H1 (cell line): Measurements from ENCODE around the gene ZNF429. TPM values are rescaled to one million over a fixed set of nuclear protein-coding genes. Genes with fewer than 3 reads are reported as not detected.

Experiments used
- CTCF ChIA-PET: fragments of 300-600 bp; sonication (Branson Sonifier 250); formaldehyde crosslinking; loops from one replicate; lab custom pipeline; 2021; ENCODE audit not compliant: partially characterized antibody; lab: Charles Lee
- POLR2A ChIA-PET: fragments of 300-600 bp; sonication (Branson Sonifier 250); formaldehyde crosslinking; loops from one replicate; lab custom pipeline; 2021; ENCODE audit warnings: inconsistent platforms; ENCODE audit not compliant: partially characterized antibody; lab: Charles Lee
- DNase-seq, 2 experiments: peaks; one replicate each; pipeline versions ENCODE4 v3.0.0 to v3.0.0-alpha.2; 2010 to 2022; ENCODE audit warnings: low spot score in 2 of 2, low read depth in 1 of 2, mixed read lengths in 1 of 2
- FAIRE-seq: peaks from 2 replicates; lab custom pipeline; 2011; peaks lifted over from hg19 to GRCh38; lab: Jason Lieb, UNC
- H2AFZ ChIP-seq: 2 replicates; pipeline ENCODE4 v1.8.1; 2012; ENCODE audit warnings: low read length, inconsistent platforms
- H2AK5ac ChIP-seq: 2 replicates; pipeline ENCODE4 v1.6.1; 2013; ENCODE audit warnings: low read depth, low read length
- H2BK120ac ChIP-seq: replicated peaks from 2 replicates; pipeline ENCODE3; 2013; ENCODE audit warnings: low read depth, low read length, inconsistent platforms
- H2BK12ac ChIP-seq: 2 replicates; pipeline ENCODE4 v1.6.1; 2013; ENCODE audit warnings: low read depth, low read length
- H2BK15ac ChIP-seq: 2 replicates; pipeline ENCODE4 v1.6.1; 2013; ENCODE audit warnings: low read length
- H2BK20ac ChIP-seq: 2 replicates; pipeline ENCODE4 v1.6.1; 2013; ENCODE audit warnings: low read length
- H2BK5ac ChIP-seq: 2 replicates; pipeline ENCODE4 v1.6.1; 2013; ENCODE audit warnings: low read depth, low read length
- H3K14ac ChIP-seq: 2 replicates; pipeline ENCODE4 v1.6.1; 2013; ENCODE audit warnings: inconsistent platforms; ENCODE audit not compliant: insufficient read length
- H3K18ac ChIP-seq: 2 replicates; pipeline ENCODE4 v1.6.1; 2013; ENCODE audit warnings: low read length; ENCODE audit errors: extremely low read depth
- H3K23ac ChIP-seq: 2 replicates; pipeline ENCODE4 v1.6.1; 2013; ENCODE audit warnings: inconsistent platforms; ENCODE audit not compliant: insufficient read length
- H3K23me2 ChIP-seq: 2 replicates; pipeline ENCODE4 v1.6.1; 2013; ENCODE audit warnings: low read depth, low read length
- H3K27ac ChIP-seq: 2 replicates; pipeline ENCODE4 v1.6.1; 2011; ENCODE audit warnings: low read depth, low read length, inconsistent platforms
- H3K27me3 ChIP-seq, 4 experiments: replicated peaks in 1 of 4; 1 replicate in 1 of 4; 2 replicates in 3 of 4; pipeline versions ENCODE4 v1.6.1 to v1.8.1; 2011 to 2013; ENCODE audit warnings: low read length in 3 of 4, mild to moderate bottlenecking in 3 of 4, inconsistent platforms in 2 of 4, mixed read lengths in 2 of 4, moderate library complexity in 1 of 4; ENCODE audit not compliant: control insufficient read depth in 3 of 4, insufficient read depth in 3 of 4; ENCODE audit errors: extremely low read depth in 1 of 4
- H3K36me3 ChIP-seq, 4 experiments: 2 replicates each; pipeline versions ENCODE4 v1.6.1 to v1.8.1; 2011 to 2013; ENCODE audit warnings: mild to moderate bottlenecking in 4 of 4, low read length in 3 of 4, moderate library complexity in 2 of 4, control low read depth in 1 of 4, inconsistent platforms in 1 of 4; ENCODE audit not compliant: insufficient read depth in 4 of 4, control insufficient read depth in 2 of 4
- H3K4ac ChIP-seq: replicated peaks from 2 replicates; pipeline ENCODE3; 2013; ENCODE audit warnings: low read length, low read depth, mixed read lengths, inconsistent platforms; ENCODE audit not compliant: insufficient read length
- H3K4me1 ChIP-seq, 4 experiments: replicated peaks in 1 of 4; 1 replicate in 1 of 4; 2 replicates in 3 of 4; pipeline versions ENCODE4 v1.6.1 to v1.8.1; 2011 to 2013; ENCODE audit warnings: low read length in 3 of 4, inconsistent platforms in 2 of 4, mixed read lengths in 1 of 4; ENCODE audit not compliant: insufficient read depth in 4 of 4, control insufficient read depth in 3 of 4
- H3K4me2 ChIP-seq, 2 experiments: 2 replicates each; pipeline versions ENCODE4 v1.6.1 to v1.8.1; 2011 to 2013; ENCODE audit warnings: low read depth in 2 of 2, low read length in 2 of 2, control low read depth in 1 of 2, inconsistent platforms in 1 of 2, mild to moderate bottlenecking in 1 of 2; ENCODE audit not compliant: insufficient read depth in 1 of 2
- H3K4me3 ChIP-seq, 4 experiments: fragments of 200-600, 300-600 bp in 1 of 4; sonication (generic), shearing (Covaris generic), sonication (Bioruptor Twin) in 1 of 4; 2 replicates each; pipeline versions ENCODE4 v1.5.1 to v1.8.1; 2011 to 2016; ENCODE audit warnings: low read length in 4 of 4, low read depth in 3 of 4, control low read depth in 2 of 4, inconsistent platforms in 2 of 4, mild to moderate bottlenecking in 2 of 4, mixed read lengths in 1 of 4, moderate library complexity in 1 of 4; ENCODE audit not compliant: insufficient read depth in 2 of 4; ENCODE audit errors: extremely low read depth in 1 of 4
- H3K56ac ChIP-seq: replicated peaks from 2 replicates; pipeline ENCODE3; 2013; ENCODE audit warnings: low read depth, mild to moderate bottlenecking, mixed read lengths, low read length, inconsistent platforms; ENCODE audit not compliant: insufficient read length
- H3K79me1 ChIP-seq: 2 replicates; pipeline ENCODE4 v1.6.1; 2013; ENCODE audit warnings: low read depth, low read length, control low read depth
- H3K79me2 ChIP-seq, 2 experiments: 2 replicates each; pipeline versions ENCODE4 v1.6.1 to v1.8.1; 2012 to 2013; ENCODE audit warnings: low read length in 2 of 2, mild to moderate bottlenecking in 2 of 2, inconsistent platforms in 1 of 2; ENCODE audit not compliant: insufficient read depth in 2 of 2, control insufficient read depth in 1 of 2
- H3K9ac ChIP-seq, 4 experiments: replicated peaks in 1 of 4; 1 replicate in 1 of 4; 2 replicates in 3 of 4; pipeline versions ENCODE4 v1.6.1 to v1.8.1; 2011 to 2013; ENCODE audit warnings: low read depth in 3 of 4, low read length in 3 of 4, control low read depth in 2 of 4, mild to moderate bottlenecking in 2 of 4, moderate library complexity in 2 of 4, inconsistent platforms in 1 of 4; ENCODE audit errors: extremely low read depth in 1 of 4
- H3K9me3 ChIP-seq, 2 experiments: 2 replicates each; pipeline versions ENCODE4 v1.6.1 to v1.8.1; 2012 to 2013; ENCODE audit warnings: mild to moderate bottlenecking in 2 of 2, moderate library complexity in 2 of 2, control low read depth in 1 of 2, inconsistent platforms in 1 of 2, low read depth in 1 of 2, low read length in 1 of 2, mixed read lengths in 1 of 2; ENCODE audit not compliant: insufficient read depth in 2 of 2
- H4K20me1 ChIP-seq, 2 experiments: replicated peaks in 1 of 2; 2 replicates each; pipeline versions ENCODE3 to v1.8.1; 2011 to 2013; ENCODE audit warnings: inconsistent platforms in 2 of 2, low read length in 2 of 2, mild to moderate bottlenecking in 1 of 2; ENCODE audit not compliant: insufficient read depth in 2 of 2, control insufficient read depth in 1 of 2
- H4K5ac ChIP-seq: 2 replicates; pipeline ENCODE4 v1.6.1; 2013; ENCODE audit warnings: low read length, low read depth, mixed read lengths, inconsistent platforms; ENCODE audit not compliant: insufficient read length
- H4K8ac ChIP-seq: 2 replicates; pipeline ENCODE4 v1.8.0; 2013; ENCODE audit warnings: mild to moderate bottlenecking, moderate library complexity, low read length, inconsistent platforms; ENCODE audit not compliant: insufficient read depth; ENCODE audit errors: extremely low read depth
- H4K91ac ChIP-seq: replicated peaks from 2 replicates; pipeline ENCODE3; 2013; ENCODE audit warnings: low read length, mixed read lengths, inconsistent platforms; ENCODE audit not compliant: insufficient read length
- CHD1 ChIP-seq: IDR thresholded peaks from 2 replicates; pipeline ENCODE4 v1.6.1; 2012; ENCODE audit warnings: low read depth, low read length, improper control_type of control experiment
- CHD2 ChIP-seq: IDR thresholded peaks from 2 replicates; pipeline ENCODE4 v1.6.1; 2012; ENCODE audit warnings: low read length, improper control_type of control experiment
- FOSL1 ChIP-seq: IDR thresholded peaks from 2 replicates; pipeline ENCODE4 v1.6.1; 2011; ENCODE audit warnings: mild to moderate bottlenecking, low read depth, low read length, moderate library complexity; ENCODE audit not compliant: insufficient read depth
- GTF2F1 ChIP-seq: IDR thresholded peaks from 2 replicates; pipeline ENCODE4 v1.6.1; 2012; ENCODE audit warnings: low read depth, low read length, improper control_type of control experiment, borderline replicate concordance
- KDM1A ChIP-seq: fragments of 200-600, 300-600 bp; sonication (generic); IDR thresholded peaks from 2 replicates; pipeline ENCODE4 v1.7.1; 2016; ENCODE audit warnings: mild to moderate bottlenecking, low read length, borderline replicate concordance
- RNF2 ChIP-seq: fragments of 200-900, 300-1000 bp; sonication (generic); IDR thresholded peaks from 2 replicates; pipeline ENCODE4 v1.7.1; 2016; ENCODE audit warnings: borderline replicate concordance, low read depth, mild to moderate bottlenecking, antibody characterized with exemption, low read length; ENCODE audit not compliant: poor library complexity, severe bottlenecking; ENCODE audit errors: missing control alignments
- RXRA ChIP-seq: IDR thresholded peaks from 2 replicates; pipeline ENCODE4 v1.6.1; 2011; ENCODE audit warnings: low read depth, mild to moderate bottlenecking, low read length, moderate library complexity; ENCODE audit not compliant: insufficient read depth
- SAP30 ChIP-seq: fragments of 300-600 bp; sonication (generic); IDR thresholded peaks from 2 replicates; pipeline ENCODE4 v1.7.1; 2012; ENCODE audit warnings: low read length, moderate library complexity, mild to moderate bottlenecking, inconsistent platforms; ENCODE audit not compliant: insufficient read depth, insufficient replicate concordance
- SP4 ChIP-seq: IDR thresholded peaks from 2 replicates; pipeline ENCODE4 v1.6.1; 2012; ENCODE audit warnings: low read length, inconsistent platforms
- SUZ12 ChIP-seq: fragments of 200-600 bp; sonication (generic); IDR thresholded peaks from 2 replicates; pipeline ENCODE4 v1.6.1; 2012; ENCODE audit warnings: mild to moderate bottlenecking, inconsistent platforms, low read length, moderate library complexity, mixed read lengths
- TAF1 ChIP-seq: IDR thresholded peaks from 2 replicates; pipeline ENCODE4 v1.6.1; 2011; ENCODE audit warnings: mild to moderate bottlenecking, low read depth, low read length
- TBP ChIP-seq: IDR thresholded peaks from 2 replicates; pipeline ENCODE4 v1.6.1; 2011; ENCODE audit warnings: low read depth, low read length, improper control_type of control experiment
- TEAD4 ChIP-seq: IDR thresholded peaks from 2 replicates; pipeline ENCODE4 v1.6.1; 2012; ENCODE audit warnings: low read depth, low read length, inconsistent platforms, mixed read lengths
- WGBS, 2 experiments: shearing (Covaris generic) in 1 of 2; methylation state at CpG; one replicate each; pipeline versions ENCODE4 v1.1.6 to v1.1.7; 2013 to 2015; ENCODE audit warnings: low lambda C conversion rate in 2 of 2, mixed read lengths in 2 of 2, inconsistent platforms in 1 of 2, low coverage in 1 of 2, missing lambda C conversion rate in 1 of 2; ENCODE audit not compliant: insufficient replicate concordance in 2 of 2, insufficient coverage in 1 of 2, insufficient read length in 1 of 2; ENCODE audit errors: extremely low coverage in 1 of 2, missing lambda C conversion rate in 1 of 2; 5-methylcytosine and 5-hydroxymethylcytosine counted together
- polyA plus RNA-seq, 7 experiments: library from polyadenylated mRNA; depleted of rRNA in 3 of 7; stranded (reverse) in 5 of 7; unstranded in 2 of 7; fragments of >200 nt in 5 of 7; fragments of 200-250 nt in 2 of 7; gene quantifications; 1 replicate in 5 of 7; 2 replicates in 1 of 7; 4 replicates in 1 of 7; pipeline versions ENCODE4 v1.2.1 to v1.2.3, GENCODE V29; 2011 to 2013; ENCODE audit warnings: missing spikeins in 2 of 7, mixed read lengths in 2 of 7
- total RNA-seq: library from RNA; stranded (reverse); fragmentation: NEBNext Ultra II Directional; extraction: Animal tissue kit (Norgen Biotek cat#: 25700); gene quantifications from 2 replicates; pipeline ENCODE4 v1.2.1, GENCODE V29; 2021
- TF ChIP-seq, protein P1 (sequence below): IDR thresholded peaks from 2 replicates; pipeline ENCODE4 v1.6.1; 2012; ENCODE audit warnings: inconsistent platforms

ZNF429 gene
- total and polyA plus RNA-seq, 2 of the 8 experiments (the other 6 are each of a cell fraction or from before 2014, with no cell fraction given): 10.9 to 15.0 TPM

DNA sequence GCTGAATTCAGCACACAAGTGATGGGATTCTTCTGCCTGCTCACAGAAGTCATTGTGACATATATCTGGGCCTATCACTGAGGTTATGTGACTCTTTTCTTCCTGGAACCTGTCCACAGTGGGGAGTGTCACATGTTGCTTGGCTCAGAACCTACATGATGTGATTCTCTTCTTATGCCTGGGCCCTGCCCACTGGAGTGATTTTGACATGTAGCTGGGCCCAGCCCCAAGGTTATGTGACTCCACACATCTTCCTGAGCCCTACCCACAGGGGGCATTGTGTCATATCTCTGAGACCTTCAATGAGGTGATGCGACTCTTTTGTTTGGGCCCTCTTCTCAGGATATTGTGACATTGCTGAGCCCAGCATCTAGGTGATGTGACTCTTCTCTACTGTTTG is 17.4 kb upstream of the ZNF429 start:
- H3K14ac ChIP-seq: no peak overlapping the region
- H3K79me2 ChIP-seq: peaks cover 0 to 12% of the 10 kb centered on the region in 2 experiments; a peak in 1 of 4 replicates
- H3K9me3 ChIP-seq: peaks cover 13 to 16% of the 10 kb centered on the region in 2 experiments; a peak in 3 of 4 replicates
- H4K5ac ChIP-seq: no peak overlapping the region
- no peak overlapping the region for H2BK120ac ChIP-seq
- no peak overlapping the region for H2BK5ac ChIP-seq
- no peak overlapping the region for H4K8ac ChIP-seq
- no peak overlapping the region for H3K9ac ChIP-seq
- H3K4me3 ChIP-seq: no peak overlapping the region
- no peak for DNase-seq
- no peak overlapping the region for H2BK20ac ChIP-seq
- no peaks in the 10 kb centered on the region for H3K23me2 ChIP-seq
- peaks cover 0 to 33% (median 7%) of the 10 kb centered on the region in 4 experiments; a peak in 3 of 8 replicates for H3K36me3 ChIP-seq
- FAIRE-seq: no peak
- H2BK12ac ChIP-seq: no peak overlapping the region
- H2BK15ac ChIP-seq: no peak overlapping the region
- no peak overlapping the region for H2AK5ac ChIP-seq
- H3K27me3 ChIP-seq: no peaks in the 10 kb centered on the region
- TF ChIP-seq RNF2 (no peak), GTF2F1 (no peak), CHD1 (no peak), TEAD4 (no peak), CHD2 (no peak), SP4 (no peak), RXRA (no peak), SUZ12 (no peak), KDM1A (no peak), TBP (no peak), TAF1 (no peak), SAP30 (no peak), FOSL1 (no peak)
- TF ChIP-seq, protein P1, sequence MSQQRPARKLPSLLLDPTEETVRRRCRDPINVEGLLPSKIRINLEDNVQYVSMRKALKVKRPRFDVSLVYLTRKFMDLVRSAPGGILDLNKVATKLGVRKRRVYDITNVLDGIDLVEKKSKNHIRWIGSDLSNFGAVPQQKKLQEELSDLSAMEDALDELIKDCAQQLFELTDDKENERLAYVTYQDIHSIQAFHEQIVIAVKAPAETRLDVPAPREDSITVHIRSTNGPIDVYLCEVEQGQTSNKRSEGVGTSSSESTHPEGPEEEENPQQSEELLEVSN: no peak
- no peak overlapping the region for H3K23ac ChIP-seq
- no peak overlapping the region for H3K27ac ChIP-seq
- WGBS, 2 experiments: 78% methylated on average over 1 of the region's 1 CpG; no CpG with 5 or more reads in 1 of the 2 experiments
- no peak overlapping the region for H3K4me2 ChIP-seq
- no peak overlapping the region for H4K91ac ChIP-seq
- H3K56ac ChIP-seq: no peak overlapping the region
- no peak overlapping the region for H2AFZ ChIP-seq
- H3K4ac ChIP-seq: no peak overlapping the region
- ChIA-PET CTCF (interaction anchor here (0.9 kb wide), 1 partner anchor 120 kb away, joined by 4 read pairs; no protein-coding TSS in a partner anchor), POLR2A (no interaction called here)
- no peaks in the 10 kb centered on the region for H3K4me1 ChIP-seq
- no peaks in the 10 kb centered on the region for H3K79me1 ChIP-seq
- H4K20me1 ChIP-seq: no peaks in the 10 kb centered on the region
- no peak overlapping the region for H3K18ac ChIP-seq
